ENCODE data around the gene COPS9.

DNA sequence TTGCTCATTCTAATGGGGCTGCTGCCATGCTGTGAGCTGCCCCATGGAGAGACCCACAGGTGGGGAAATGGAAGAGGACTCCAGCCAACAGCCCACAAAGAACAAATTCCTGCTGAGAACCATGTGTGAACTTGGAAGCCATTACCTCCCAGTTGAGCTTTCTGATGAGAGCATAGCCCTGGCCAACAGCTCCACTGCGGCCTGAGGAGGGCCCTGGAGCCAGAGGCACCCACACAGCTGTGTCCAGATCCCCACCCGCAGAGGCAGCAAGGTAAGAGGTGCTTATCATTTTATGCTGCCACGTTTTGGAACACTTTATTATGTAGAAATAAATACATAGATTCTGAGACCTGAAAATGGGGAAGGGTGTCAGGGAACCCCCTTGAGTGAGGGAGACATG lies 48.6 kb upstream of the COPS9 start:
- TF ChIP-seq, protein P1, sequence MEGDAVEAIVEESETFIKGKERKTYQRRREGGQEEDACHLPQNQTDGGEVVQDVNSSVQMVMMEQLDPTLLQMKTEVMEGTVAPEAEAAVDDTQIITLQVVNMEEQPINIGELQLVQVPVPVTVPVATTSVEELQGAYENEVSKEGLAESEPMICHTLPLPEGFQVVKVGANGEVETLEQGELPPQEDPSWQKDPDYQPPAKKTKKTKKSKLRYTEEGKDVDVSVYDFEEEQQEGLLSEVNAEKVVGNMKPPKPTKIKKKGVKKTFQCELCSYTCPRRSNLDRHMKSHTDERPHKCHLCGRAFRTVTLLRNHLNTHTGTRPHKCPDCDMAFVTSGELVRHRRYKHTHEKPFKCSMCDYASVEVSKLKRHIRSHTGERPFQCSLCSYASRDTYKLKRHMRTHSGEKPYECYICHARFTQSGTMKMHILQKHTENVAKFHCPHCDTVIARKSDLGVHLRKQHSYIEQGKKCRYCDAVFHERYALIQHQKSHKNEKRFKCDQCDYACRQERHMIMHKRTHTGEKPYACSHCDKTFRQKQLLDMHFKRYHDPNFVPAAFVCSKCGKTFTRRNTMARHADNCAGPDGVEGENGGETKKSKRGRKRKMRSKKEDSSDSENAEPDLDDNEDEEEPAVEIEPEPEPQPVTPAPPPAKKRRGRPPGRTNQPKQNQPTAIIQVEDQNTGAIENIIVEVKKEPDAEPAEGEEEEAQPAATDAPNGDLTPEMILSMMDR (IDR thresholded peaks at IDR 0.05): no peak
- no peak for TF ChIP-seq POLR2AphosphoS5 (IDR thresholded peaks at IDR 0.05)
- TF ChIP-seq EP300 (IDR thresholded peaks at IDR 0.05): no peak
- no peak for TF ChIP-seq POLR2A (IDR thresholded peaks at IDR 0.05)

All from sigmoid colon (tissue), 4 donors.